ENCODE data around the gene UST. TPM values are rescaled to one million over a fixed set of nuclear protein-coding genes. Genes with fewer than 3 reads are reported as not detected.

UST gene
- total RNA-seq, 2 experiments from 2014 or later: 1.4 to 4.1 TPM

- Histone ChIP-seq H3K27ac (ENCODE audit: low read depth, low read length, poor library complexity, severe bottlenecking) (no peak overlapping the region), H3K4me3 (ENCODE audit: low read depth, low read length, poor library complexity, severe bottlenecking) (no peak overlapping the region), H4K20me1 (ENCODE audit: insufficient read depth, low read length) (no peaks in the 10 kb centered on the region), H2AFZ (ENCODE audit: low read length) (peak overlapping the region; percentile 85), H3K4me2 (ENCODE audit: low read length) (peak overlapping the region; percentile 36), H3K36me3 (ENCODE audit: insufficient read depth, low read length) (no peaks in the 10 kb centered on the region), H3K9me3 (ENCODE audit: low read length) (no peaks in the 10 kb centered on the region; the same call in 1 of the 2 replicates), H3K79me2 (ENCODE audit: insufficient read depth, low read depth, low read length) (no peaks in the 10 kb centered on the region), H3K4me1 (ENCODE audit: insufficient read depth, low read length, poor library complexity, severe bottlenecking) (peaks cover 40% of the 10 kb centered on the region), H3K9me2 (ENCODE audit: insufficient read depth, low read length) (no peaks in the 10 kb centered on the region)
- intact Hi-C loops (cut with micrococcal nuclease; ENCODE audit: unreplicated experiment): no loop called here
- CTCF ChIA-PET (ENCODE audit: unreplicated experiment): interaction anchor here (0.6 kb wide), 2 partner anchors 11 to 92 kb away, joined by 3 read pairs; no protein-coding TSS in a partner anchor
- TF ChIP-seq EZH2phosphoT487 (IDR thresholded peaks at IDR 0.05; ENCODE audit: borderline replicate concordance, low read depth, low read length) (no peak), CTCF (conservative IDR thresholded peaks at IDR 0.05; ENCODE audit: low read length) (no peak)
- POLR2A ChIA-PET: interaction anchor here (0.6 to 1.2 kb wide), 3 partner anchors 20 to 51 kb away, joined by 4 read pairs; no protein-coding TSS in a partner anchor
- no TSS peak for BruUV-seq (replicated peaks)
- no peak for DNase-seq (ENCODE audit: low spot score)
These were observed 362.7 kb downstream of the UST start for GRCh38 chr6:149109397-149110070.

DNA sequence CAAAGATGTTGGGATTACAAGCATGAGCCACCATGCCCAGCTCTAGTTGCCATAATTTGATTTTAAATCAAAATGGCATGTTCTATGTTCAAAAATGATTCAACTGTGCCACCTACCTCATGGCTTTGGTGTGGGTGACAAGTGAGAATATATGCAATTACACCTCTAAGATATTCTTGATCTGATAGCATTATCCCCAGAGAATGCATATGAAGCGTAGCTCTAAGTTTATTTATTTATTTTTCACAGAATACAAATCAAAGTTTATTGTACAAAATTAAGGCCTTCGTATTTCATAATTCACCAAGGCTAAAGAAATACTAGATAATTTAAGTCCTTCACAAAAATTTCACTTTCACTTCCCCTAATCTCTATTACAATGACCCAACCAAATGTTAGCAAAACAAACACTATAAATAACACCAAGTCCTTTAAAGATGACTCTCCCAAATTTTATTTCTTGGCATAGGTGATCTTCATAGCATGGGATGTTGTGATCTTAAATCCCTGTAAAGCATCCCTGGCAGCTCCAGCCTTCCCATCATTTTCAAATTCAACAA, 364.8 kb downstream of the UST start:
- intact Hi-C loops (cut with micrococcal nuclease; ENCODE audit: unreplicated experiment): no loop called here
- Histone ChIP-seq H3K4me2 (ENCODE audit: low read length) (peak overlapping the region; percentile 60), H3K36me3 (ENCODE audit: insufficient read depth, low read length) (no peaks in the 10 kb centered on the region), H3K9me2 (ENCODE audit: insufficient read depth, low read length) (no peaks in the 10 kb centered on the region), H3K4me1 (ENCODE audit: insufficient read depth, low read length, poor library complexity, severe bottlenecking) (peaks cover 45% of the 10 kb centered on the region), H3K79me2 (ENCODE audit: insufficient read depth, low read depth, low read length) (no peaks in the 10 kb centered on the region), H3K4me3 (ENCODE audit: low read depth, low read length, poor library complexity, severe bottlenecking) (peak overlapping the region; percentile 18), H3K27ac (ENCODE audit: low read depth, low read length, poor library complexity, severe bottlenecking) (peak overlapping the region; percentile 42), H3K9me3 (ENCODE audit: low read length) (no peaks in the 10 kb centered on the region; the same call in 1 of the 2 replicates), H4K20me1 (ENCODE audit: insufficient read depth, low read length) (no peaks in the 10 kb centered on the region), H2AFZ (ENCODE audit: low read length) (peak overlapping the region; percentile 56; the same call in 1 of the 2 replicates)
- no TSS peak for BruUV-seq (replicated peaks)
- CTCF ChIA-PET (ENCODE audit: unreplicated experiment): no interaction called here
- TF ChIP-seq EZH2phosphoT487 (IDR thresholded peaks at IDR 0.05; ENCODE audit: borderline replicate concordance, low read depth, low read length) (no peak), CTCF (conservative IDR thresholded peaks at IDR 0.05; ENCODE audit: low read length) (peak; percentile 35; the same call in 1 of the 2 replicates)
- POLR2A ChIA-PET: interaction anchor here (0.5 to 1.8 kb wide), 6 partner anchors 16 to 1751 kb away, joined by 3 to 6 read pairs (median 3); no protein-coding TSS in a partner anchor
- DNase-seq (ENCODE audit: low spot score): peak; percentile 61

DNA sequence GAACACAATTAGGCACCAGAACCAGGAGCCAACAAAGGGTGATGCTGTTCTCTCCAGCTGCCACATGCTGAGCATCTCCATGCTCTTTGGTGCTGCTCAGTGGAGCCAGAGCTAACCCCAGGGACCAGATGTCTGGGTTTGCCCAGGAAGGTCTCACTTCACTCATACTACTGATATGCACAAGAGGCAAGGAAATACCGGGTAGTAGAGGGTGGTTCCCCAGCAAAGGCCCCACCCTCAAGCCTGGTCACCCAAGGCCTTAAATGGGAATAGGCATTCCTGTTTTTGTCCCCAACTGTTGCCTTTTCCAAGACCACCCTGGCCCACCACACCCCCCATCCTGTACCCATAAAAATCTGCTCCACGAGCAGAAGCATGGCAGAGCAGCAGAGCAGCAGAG, 366.1 kb downstream of the UST start:
- H3K9me2 ChIP-seq (ENCODE audit: insufficient read depth, low read length): no peaks in the 10 kb centered on the region
- no TSS peak for BruUV-seq (replicated peaks)
- no peaks in the 10 kb centered on the region for H3K79me2 ChIP-seq (ENCODE audit: insufficient read depth, low read depth, low read length)
- H3K4me1 ChIP-seq (ENCODE audit: insufficient read depth, low read length, poor library complexity, severe bottlenecking): peaks cover 45% of the 10 kb centered on the region
- H3K9me3 ChIP-seq (ENCODE audit: low read length): no peaks in the 10 kb centered on the region; the same call in 1 of the 2 replicates
- peak overlapping the region; percentile 56; the same call in 1 of the 2 replicates for H2AFZ ChIP-seq (ENCODE audit: low read length)
- H3K27ac ChIP-seq (ENCODE audit: low read depth, low read length, poor library complexity, severe bottlenecking): no peak overlapping the region
- H3K4me2 ChIP-seq (ENCODE audit: low read length): 0 out of 2 replicates have a peak overlapping the region, but pooled peaks have one; percentile 60
- ChIA-PET POLR2A (no interaction called here), CTCF (ENCODE audit: unreplicated experiment) (no interaction called here)
- no peaks in the 10 kb centered on the region for H3K36me3 ChIP-seq (ENCODE audit: insufficient read depth, low read length)
- no peak overlapping the region for H3K4me3 ChIP-seq (ENCODE audit: low read depth, low read length, poor library complexity, severe bottlenecking)
- DNase-seq (ENCODE audit: low spot score): peak; percentile 16
- intact Hi-C loops (cut with micrococcal nuclease; ENCODE audit: unreplicated experiment): no loop called here
- TF ChIP-seq CTCF (conservative IDR thresholded peaks at IDR 0.05; ENCODE audit: low read length) (no peak), EZH2phosphoT487 (IDR thresholded peaks at IDR 0.05; ENCODE audit: borderline replicate concordance, low read depth, low read length) (no peak)
- no peaks in the 10 kb centered on the region for H4K20me1 ChIP-seq (ENCODE audit: insufficient read depth, low read length)

Data from OCI-LY7 (cell line).